Activated CD8-positive, alpha-beta T cell treated with anti-CD3 and anti-CD28 coated beads for 36 hours (primary cell): ENCODE results near the gene ORAI1. TPM values are rescaled to one million over a fixed set of nuclear protein-coding genes. Genes with fewer than 3 reads are reported as not detected.
A peak's percentile ranks its signal among the peaks of the same experiment; 100 is the strongest.
"Not testable (repeated sequence)": the region's sequence is repeated elsewhere in the genome, so short reads cannot be mapped to it uniquely, and the experiment has no call there.

Source experiments
- ATAC-seq: fragments of 200-7000 bp; cut with Tn5 transposase; one replicate; pipeline ENCODE4 v1.10.0; 2021; ENCODE audit warnings: mild to moderate bottlenecking, moderate library complexity
- CTCF ChIA-PET: fragments of 350-600 bp; sonication (Branson Sonifier 250); formaldehyde crosslinking; loops from one replicate; lab custom pipeline; 2021; ENCODE audit warnings: antibody characterized with exemption; lab: Charles Lee
- POLR2A ChIA-PET: fragments of 350-600 bp; sonication (Branson Sonifier 250); formaldehyde crosslinking; loops from one replicate; lab custom pipeline; 2021; ENCODE audit warnings: antibody characterized with exemption; lab: Charles Lee
- DNase-seq: peaks from one replicate; pipeline ENCODE4 v3.0.0-alpha.2; 2020
- H3K27ac Mint-ChIP-seq: one replicate; pipeline ENCODE4 v1.8.0; 2021; ENCODE audit warnings: mild to moderate bottlenecking, mixed read lengths
- H3K27me3 Mint-ChIP-seq: one replicate; pipeline ENCODE4 v1.8.0; 2021; ENCODE audit warnings: mixed read lengths
- H3K36me3 Mint-ChIP-seq: one replicate; pipeline ENCODE4 v1.8.0; 2021; ENCODE audit warnings: low read depth, mixed read lengths
- H3K4me1 Mint-ChIP-seq: one replicate; pipeline ENCODE4 v1.8.0; 2021; ENCODE audit warnings: low read depth, mixed read lengths
- H3K4me3 Mint-ChIP-seq: one replicate; pipeline ENCODE4 v1.8.0; 2021; ENCODE audit warnings: mild to moderate bottlenecking, moderate library complexity, mixed read lengths
- H3K9me3 Mint-ChIP-seq: one replicate; pipeline ENCODE4 v1.8.0; 2021; ENCODE audit warnings: mixed read lengths
- CTCF ChIP-seq: fragments of 200-600 bp; IDR thresholded peaks from one replicate; pipeline ENCODE4 v1.8.0; 2022; ENCODE audit warnings: antibody characterized with exemption, mild to moderate bottlenecking
- intact Hi-C: fragments of 100-400 bp; cut with micrococcal nuclease; formaldehyde crosslinking; loops from one replicate; pipeline ENCODE4 v1.10.0; 2022
- total RNA-seq, 2 experiments: library from RNA; stranded (reverse); gene quantifications; one replicate each; pipeline ENCODE4 v1.2.3, GENCODE V29; 2021

The ORAI1 gene
- total RNA-seq, 2 experiments from 2014 or later: 37.0 to 38.1 TPM

- ATAC-seq (no peak), DNase-seq (no peak)
- H3K36me3 Mint-ChIP-seq: no peaks in the 10 kb centered on the region
- no peak overlapping the region for H3K4me3 Mint-ChIP-seq
- peaks cover 29% of the 10 kb centered on the region for H3K4me1 Mint-ChIP-seq
- H3K27me3 Mint-ChIP-seq: no peaks in the 10 kb centered on the region
- ChIA-PET POLR2A (no interaction called here), CTCF (interaction anchor here (1.3 kb wide), 1 partner anchor 8 kb away, joined by 6 read pairs; no protein-coding TSS in a partner anchor)
- intact Hi-C loops: no loop called here
- H3K27ac Mint-ChIP-seq: peak overlapping the region; percentile 20
- no peak for TF ChIP-seq CTCF
- no peaks in the 10 kb centered on the region for H3K9me3 Mint-ChIP-seq
Observed at GRCh38 chr12:121676190-121676589, 49.9 kb downstream of the ORAI1 start.

GRCh38 chr12:121678305-121678704, 52.0 kb downstream of the ORAI1 start:
- Mint-ChIP-seq H3K9me3 (no peaks in the 10 kb centered on the region), H3K27ac (no peak overlapping the region), H3K4me1 (peaks cover 15% of the 10 kb centered on the region), H3K27me3 (no peaks in the 10 kb centered on the region), H3K36me3 (no peaks in the 10 kb centered on the region), H3K4me3 (no peak overlapping the region)
- intact Hi-C loops: no loop called here
- DNase-seq: no peak
- no peak for ATAC-seq
- POLR2A ChIA-PET: no interaction called here
- CTCF ChIA-PET: interaction anchor here (1.4 to 1.9 kb wide), 3 partner anchors 10 to 126 kb away, joined by 6 to 9 read pairs (median 8); partner anchors contain the start of genes MORN3 and RHOF
- TF ChIP-seq CTCF: no peak

- DNase-seq: peak; percentile 30
- peaks cover 10% of the 10 kb centered on the region for H3K4me1 Mint-ChIP-seq
- no peaks in the 10 kb centered on the region for H3K36me3 Mint-ChIP-seq
- no peak overlapping the region for H3K4me3 Mint-ChIP-seq
- POLR2A ChIA-PET: interaction anchor here (0.7 to 0.9 kb wide), 2 partner anchors 9 to 10 kb away, joined by 3 read pairs; partner anchors contain the start of gene MORN3
- ATAC-seq: peak; percentile 34
- CTCF ChIA-PET: interaction anchor here (1.4 to 1.9 kb wide), 3 partner anchors 10 to 126 kb away, joined by 6 to 9 read pairs (median 8); partner anchors contain the start of genes MORN3 and RHOF
- intact Hi-C loops: no loop called here
- H3K9me3 Mint-ChIP-seq: no peaks in the 10 kb centered on the region
- H3K27me3 Mint-ChIP-seq: no peaks in the 10 kb centered on the region
- no peak for TF ChIP-seq CTCF
- peak overlapping the region; percentile 56 for H3K27ac Mint-ChIP-seq
Observed at GRCh38 chr12:121678716-121679300, 52.5 kb downstream of the ORAI1 start.

- not testable (repeated sequence) for ATAC-seq, H3K27me3 Mint-ChIP-seq, H3K9me3 Mint-ChIP-seq, H3K4me3 Mint-ChIP-seq, H3K36me3 Mint-ChIP-seq, DNase-seq, H3K27ac Mint-ChIP-seq, H3K4me1 Mint-ChIP-seq
- CTCF ChIA-PET: interaction anchor here (1.4 to 1.9 kb wide), 3 partner anchors 11 to 127 kb away, joined by 6 to 9 read pairs (median 8); partner anchors contain the start of genes MORN3 and RHOF
- POLR2A ChIA-PET: interaction anchor here (0.7 to 0.9 kb wide), 2 partner anchors 10 to 11 kb away, joined by 3 read pairs; partner anchors contain the start of gene MORN3
- intact Hi-C loops: loop anchor here (5.0 to 10.0 kb wide), 2 partner anchors 142 to 185 kb away; no protein-coding TSS in a partner anchor
Observed at GRCh38 chr12:121679661-121680197, 53.4 kb downstream of the ORAI1 start.

GRCh38 chr12:121688966-121689365, 62.6 kb downstream of the ORAI1 start:
- intact Hi-C loops: loop anchor here (5.0 to 10.0 kb wide), 3 partner anchors 103 to 194 kb away; partner anchors contain the start of gene RHOF
- no peak for ATAC-seq
- H3K27me3 Mint-ChIP-seq: no peaks in the 10 kb centered on the region

More at GRCh38 chr12:121688966-121689365, 62.6 kb downstream of the ORAI1 start:
- Mint-ChIP-seq H3K4me1 (peaks cover 5% of the 10 kb centered on the region), H3K9me3 (no peaks in the 10 kb centered on the region), H3K36me3 (no peaks in the 10 kb centered on the region), H3K27ac (no peak overlapping the region), H3K4me3 (no peak overlapping the region)
- ChIA-PET CTCF (interaction anchor here (0.8 to 10.6 kb wide), 7 partner anchors 53 to 247 kb away, joined by 3 to 102 read pairs (median 3); partner anchors contain the start of genes PSMD9 and RHOF), POLR2A (interaction anchor here (0.7 to 0.8 kb wide), 2 partner anchors 58 to 114 kb away, joined by 3 to 4 read pairs; no protein-coding TSS in a partner anchor)
- DNase-seq: no peak
- TF ChIP-seq CTCF: no peak
